Muscle layer of colon (tissue), 2 donors: ENCODE data around the gene SNRPA.

ENCODE experiments used
- H3K27ac ChIP-seq: one replicate; pipeline ENCODE4 v1.7.0; 2013; ENCODE audit warnings: low read depth, mild to moderate bottlenecking, low read length, moderate library complexity
- H3K27me3 ChIP-seq, 2 donors: one replicate each; pipeline ENCODE4 v1.7.0; 2013; ENCODE audit warnings: low read length in 2 of 2, mild to moderate bottlenecking in 2 of 2; ENCODE audit not compliant: insufficient read depth in 2 of 2, control insufficient read depth in 1 of 2
- H3K36me3 ChIP-seq: one replicate; pipeline ENCODE4 v1.7.0; 2013; ENCODE audit warnings: mild to moderate bottlenecking, low read length; ENCODE audit not compliant: insufficient read depth
- H3K4me1 ChIP-seq: one replicate; pipeline ENCODE4 v1.7.0; 2013; ENCODE audit warnings: mild to moderate bottlenecking, low read length; ENCODE audit not compliant: insufficient read depth
- H3K4me3 ChIP-seq, 2 donors: one replicate each; pipeline ENCODE4 v1.7.0; 2013; ENCODE audit warnings: low read length in 2 of 2, low read depth in 1 of 2, mild to moderate bottlenecking in 1 of 2, moderate library complexity in 1 of 2
- H3K9ac ChIP-seq: one replicate; pipeline ENCODE4 v1.7.0; 2013; ENCODE audit warnings: low read length
- H3K9me3 ChIP-seq: one replicate; pipeline ENCODE4 v1.7.0; 2013; ENCODE audit warnings: mild to moderate bottlenecking, low read length
- donor health status: abdominal sarcoma.
- donor health status: Adenocarcinoma of cecum.

SNRPA gene

DNA sequence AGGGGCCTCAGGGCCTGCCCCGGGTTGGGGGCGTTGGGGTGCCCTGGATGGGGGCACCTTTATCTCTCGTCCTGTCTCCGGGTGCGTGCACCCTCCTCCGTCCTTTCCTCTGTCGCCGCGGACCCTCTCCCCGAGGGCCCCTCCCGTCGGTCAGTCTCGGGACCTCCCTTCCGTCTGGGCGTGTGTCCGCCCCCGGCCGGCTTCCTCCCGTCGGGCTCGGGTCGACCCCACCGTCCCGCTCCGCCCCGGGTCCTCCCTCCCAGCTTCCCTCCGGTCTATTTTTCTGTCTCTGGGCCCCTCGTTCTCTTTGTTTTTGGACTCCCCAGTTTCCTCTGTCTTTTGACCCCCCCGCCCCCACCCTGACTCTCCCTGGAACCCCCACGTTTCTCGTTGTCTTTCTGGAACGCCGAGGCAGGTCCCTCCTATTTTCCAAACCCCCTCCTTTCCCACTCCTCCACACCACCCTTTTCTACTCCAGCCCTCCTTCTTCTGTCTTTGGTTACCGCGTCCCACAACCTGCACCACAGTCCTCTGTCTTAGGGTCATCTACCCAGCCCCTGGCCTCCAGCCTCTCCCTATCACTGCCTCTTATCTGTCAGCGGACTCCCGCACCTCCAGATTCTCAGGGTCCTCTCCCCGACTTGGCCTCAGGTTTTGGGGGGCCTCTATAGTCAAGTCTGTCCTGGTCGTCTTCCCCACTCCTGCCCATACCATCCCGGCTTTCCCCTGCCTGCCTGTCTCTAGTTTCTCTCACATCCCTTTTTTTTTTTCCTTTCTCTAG is 48.7 kb downstream of the SNRPA start:
- Histone ChIP-seq H3K4me1 (peaks cover 45% of the 10 kb centered on the region), H3K9ac (peak overlapping the region; percentile 49), H3K9me3 (no peaks in the 10 kb centered on the region)

GRCh38 chr19:40800339-40800996 is 49.5 kb downstream of the SNRPA start:
- Histone ChIP-seq H3K9ac (peak overlapping the region; percentile 49), H3K27ac (peak overlapping the region; percentile 90), H3K4me3 (peak overlapping the region; percentile 63 to 75), H3K36me3 (peaks cover 20% of the 10 kb centered on the region), H3K27me3 (no peaks in the 10 kb centered on the region), H3K4me1 (peaks cover 52% of the 10 kb centered on the region), H3K9me3 (no peaks in the 10 kb centered on the region)

More for the DNA sequence above, 48.7 kb downstream of the SNRPA start:
- Histone ChIP-seq H3K27ac (peak overlapping the region; percentile 90), H3K27me3 (no peaks in the 10 kb centered on the region), H3K36me3 (peaks cover 18% of the 10 kb centered on the region), H3K4me3 (peak overlapping the region; percentile 63 to 75)

- H3K36me3 ChIP-seq, result peaks cover 20% of the 10 kb centered on the region
- peaks cover 57% of the 10 kb centered on the region for H3K4me1 ChIP-seq
- peak overlapping the region in 1 of 2 donors; percentile 63 for H3K4me3 ChIP-seq
- no peaks in the 10 kb centered on the region for H3K9me3 ChIP-seq
- H3K27me3 ChIP-seq, result no peaks in the 10 kb centered on the region
- peak overlapping the region; percentile 90 for H3K27ac ChIP-seq
- no peak overlapping the region for H3K9ac ChIP-seq
These were observed 50.0 kb downstream of the SNRPA start for GRCh38 chr19:40800997-40801377.

GRCh38 chr19:40801426-40802299 is 50.7 kb downstream of the SNRPA start:
- peaks cover 20% of the 10 kb centered on the region for H3K36me3 ChIP-seq
- H3K9me3 ChIP-seq, result no peaks in the 10 kb centered on the region
- no peaks in the 10 kb centered on the region for H3K27me3 ChIP-seq
- H3K4me1 ChIP-seq, result peaks cover 64% of the 10 kb centered on the region
- peak overlapping the region; percentile 25 for H3K9ac ChIP-seq
- peak overlapping the region in 1 of 2 donors; percentile 63 for H3K4me3 ChIP-seq
- H3K27ac ChIP-seq, result peak overlapping the region; percentile 45

- H3K4me1 ChIP-seq, result peaks cover 72% of the 10 kb centered on the region
- H3K36me3 ChIP-seq, result peaks cover 20% of the 10 kb centered on the region
- peak overlapping the region in 1 of 2 donors; percentile 54 for H3K4me3 ChIP-seq
- H3K27ac ChIP-seq, result peak overlapping the region; percentile 45
- peak overlapping the region; percentile 25 for H3K9ac ChIP-seq
- H3K27me3 ChIP-seq, result no peaks in the 10 kb centered on the region
- no peaks in the 10 kb centered on the region for H3K9me3 ChIP-seq
These were observed 51.5 kb downstream of the SNRPA start for GRCh38 chr19:40802300-40803169.

DNA sequence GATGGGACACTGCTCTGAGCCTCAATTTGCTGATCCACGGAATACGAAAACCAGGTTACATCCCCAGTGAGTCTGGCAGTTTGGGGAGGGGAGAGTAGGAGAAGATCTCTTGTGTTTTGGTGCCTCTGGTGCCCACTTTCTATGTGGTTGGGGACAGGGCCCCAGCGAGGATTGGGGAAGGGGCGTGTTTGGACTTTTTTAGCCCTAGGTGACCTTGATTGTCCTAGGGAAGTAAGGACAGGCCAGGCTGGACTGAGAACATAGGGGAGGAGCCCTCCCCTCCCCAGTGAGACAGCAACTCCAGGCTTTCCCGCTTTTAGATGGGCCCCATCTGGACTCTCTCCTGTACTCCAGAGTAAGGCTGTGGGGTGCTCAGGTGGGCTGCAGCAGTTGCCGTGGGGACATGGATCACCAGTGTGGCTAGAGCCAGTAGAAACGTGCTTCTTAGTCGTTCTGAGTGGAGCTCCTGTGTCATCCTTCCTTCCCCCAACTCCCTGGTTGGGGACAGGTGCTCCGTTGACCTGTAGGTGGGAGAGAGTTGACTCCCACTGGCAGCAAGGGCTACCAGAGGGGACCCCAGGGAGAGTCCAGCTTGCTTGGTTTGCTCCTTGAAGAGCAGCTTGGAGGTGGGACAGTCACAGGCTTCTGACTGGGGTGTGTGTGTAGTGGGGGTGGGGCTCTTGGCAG is 52.3 kb downstream of the SNRPA start:
- Histone ChIP-seq H3K9me3 (no peaks in the 10 kb centered on the region), H3K4me3 (peak overlapping the region in 1 of 2 donors; percentile 54), H3K9ac (peak overlapping the region; percentile 5), H3K27me3 (no peaks in the 10 kb centered on the region), H3K27ac (peak overlapping the region; percentile 45), H3K4me1 (peaks cover 72% of the 10 kb centered on the region), H3K36me3 (peaks cover 28% of the 10 kb centered on the region)

GRCh38 chr19:40803857-40804782 is 53.1 kb downstream of the SNRPA start:
- no peaks in the 10 kb centered on the region for H3K9me3 ChIP-seq
- no peaks in the 10 kb centered on the region for H3K27me3 ChIP-seq
- peaks cover 36% of the 10 kb centered on the region for H3K36me3 ChIP-seq
- peak overlapping the region in 1 of 2 donors; percentile 8 for H3K4me3 ChIP-seq
- peak overlapping the region; percentile 45 for H3K27ac ChIP-seq
- H3K4me1 ChIP-seq, result peaks cover 72% of the 10 kb centered on the region
- H3K9ac ChIP-seq, result peak overlapping the region; percentile 16

DNA sequence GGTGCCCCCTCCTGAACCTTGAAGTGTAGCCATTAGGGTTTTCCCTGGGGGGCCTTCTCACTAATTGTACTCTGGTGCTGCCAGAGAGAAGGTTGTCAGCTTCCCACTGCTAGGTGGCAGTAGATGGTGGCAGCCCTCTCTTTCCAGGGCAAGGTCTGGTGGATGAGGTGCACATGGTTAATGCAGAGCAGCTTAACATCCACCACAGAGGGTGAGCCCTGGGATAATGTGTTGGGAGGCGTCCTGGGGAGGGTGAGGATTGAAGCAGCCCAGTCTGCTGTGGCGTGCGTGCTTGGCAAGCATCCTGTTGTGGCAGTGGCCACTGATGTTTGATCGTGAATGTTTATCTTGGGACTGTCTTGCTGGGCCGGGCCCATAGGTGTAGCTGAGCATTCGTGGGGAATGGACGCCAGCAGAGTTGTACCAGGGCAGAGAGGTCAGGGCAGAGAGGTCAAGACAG is 53.8 kb downstream of the SNRPA start:
- H3K9ac ChIP-seq, result peak overlapping the region; percentile 16
- peak overlapping the region; percentile 45 for H3K27ac ChIP-seq
- peak overlapping the region in 1 of 2 donors; percentile 8 for H3K4me3 ChIP-seq
- no peaks in the 10 kb centered on the region for H3K27me3 ChIP-seq
- H3K4me1 ChIP-seq, result peaks cover 77% of the 10 kb centered on the region
- H3K36me3 ChIP-seq, result peaks cover 43% of the 10 kb centered on the region
- no peaks in the 10 kb centered on the region for H3K9me3 ChIP-seq

DNA sequence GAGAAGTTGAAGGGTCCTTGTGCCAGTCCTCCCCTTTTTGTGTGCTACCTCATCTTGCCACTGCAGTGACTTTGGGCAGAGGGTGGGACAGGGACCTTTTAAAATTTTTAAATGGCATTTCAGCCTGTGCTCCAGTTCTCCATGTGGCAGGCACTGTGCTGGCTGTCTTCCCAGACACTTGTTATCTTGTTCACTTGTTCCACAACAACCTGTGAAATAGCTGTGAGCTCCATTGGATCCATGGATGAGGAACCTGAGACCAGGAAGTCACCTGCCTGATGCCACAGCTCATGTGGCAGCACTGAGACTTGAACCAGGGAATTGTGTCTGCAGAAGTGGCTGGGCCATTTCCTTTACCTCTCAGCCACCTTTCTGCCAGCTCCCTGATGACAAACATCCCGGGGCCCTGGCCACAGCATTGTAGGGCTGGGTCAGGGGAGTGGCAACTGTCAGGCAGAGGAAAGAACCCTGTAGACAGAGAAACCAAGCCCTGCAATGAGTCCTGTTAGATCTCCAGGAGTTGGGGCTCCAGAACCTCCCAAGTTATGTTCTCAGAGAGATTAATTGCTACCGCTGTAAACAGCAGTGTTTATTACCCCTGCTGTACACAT is 54.4 kb downstream of the SNRPA start:
- Histone ChIP-seq H3K9me3 (no peaks in the 10 kb centered on the region), H3K27ac (peak overlapping the region; percentile 45), H3K9ac (no peak overlapping the region), H3K4me1 (peaks cover 80% of the 10 kb centered on the region), H3K36me3 (peaks cover 43% of the 10 kb centered on the region), H3K4me3 (no peak overlapping the region), H3K27me3 (no peaks in the 10 kb centered on the region)
